NCI-H2227 (cell line): ENCODE results near the gene MLLT1.
A peak's percentile ranks its signal among the peaks of the same experiment; 100 is the strongest.

ENCODE experiments used
- DNase-seq: peaks from one replicate; lab custom pipeline; 2025; ENCODE audit not compliant: unreplicated experiment; lab: John Stamatoyannopoulos, UW

Gene MLLT1

DNA sequence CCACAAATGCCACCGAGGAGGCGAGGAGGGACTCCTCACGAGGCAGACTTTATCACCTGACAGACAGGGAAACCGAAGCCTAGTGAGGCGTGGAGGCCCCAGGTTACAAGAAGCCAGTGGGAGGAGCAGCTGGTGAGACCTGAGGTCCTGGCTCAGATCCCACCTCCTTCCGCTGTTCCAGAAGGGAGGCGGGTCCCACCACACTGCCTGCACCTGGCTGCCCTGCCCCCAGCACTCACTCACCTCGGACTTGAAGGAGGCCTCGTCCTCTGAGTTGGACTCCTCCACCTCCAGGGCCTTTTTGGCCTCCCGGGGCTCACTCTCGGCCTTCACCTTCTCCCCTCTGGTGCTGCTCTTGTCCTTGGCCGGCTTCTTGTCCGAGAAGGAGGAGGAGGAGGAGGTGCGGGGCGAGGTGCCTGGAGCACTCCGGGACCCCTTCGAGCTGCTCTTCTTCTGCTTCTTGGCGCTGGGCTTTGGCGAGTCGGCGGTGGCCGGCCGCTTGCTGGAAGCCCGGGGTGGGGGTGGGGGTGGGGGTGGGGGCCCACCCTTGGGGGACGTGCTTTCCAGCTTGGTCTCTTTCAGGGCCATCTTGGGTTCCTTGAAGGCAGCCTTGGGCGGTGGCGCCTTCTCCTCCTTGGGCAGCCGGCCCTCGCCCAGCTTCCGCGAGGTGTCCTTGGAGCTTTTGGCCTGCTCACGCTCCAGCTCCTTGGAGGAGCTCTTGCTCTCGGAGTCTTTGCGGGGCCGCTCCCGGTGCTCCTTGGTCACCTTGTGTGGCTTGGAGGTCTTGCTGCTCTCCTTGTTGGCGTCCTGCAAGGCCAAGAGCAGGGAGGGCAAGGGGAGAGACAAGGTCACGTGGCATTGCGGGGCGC lies 57.7 kb downstream of the MLLT1 start:
- no peak for DNase-seq

DNA sequence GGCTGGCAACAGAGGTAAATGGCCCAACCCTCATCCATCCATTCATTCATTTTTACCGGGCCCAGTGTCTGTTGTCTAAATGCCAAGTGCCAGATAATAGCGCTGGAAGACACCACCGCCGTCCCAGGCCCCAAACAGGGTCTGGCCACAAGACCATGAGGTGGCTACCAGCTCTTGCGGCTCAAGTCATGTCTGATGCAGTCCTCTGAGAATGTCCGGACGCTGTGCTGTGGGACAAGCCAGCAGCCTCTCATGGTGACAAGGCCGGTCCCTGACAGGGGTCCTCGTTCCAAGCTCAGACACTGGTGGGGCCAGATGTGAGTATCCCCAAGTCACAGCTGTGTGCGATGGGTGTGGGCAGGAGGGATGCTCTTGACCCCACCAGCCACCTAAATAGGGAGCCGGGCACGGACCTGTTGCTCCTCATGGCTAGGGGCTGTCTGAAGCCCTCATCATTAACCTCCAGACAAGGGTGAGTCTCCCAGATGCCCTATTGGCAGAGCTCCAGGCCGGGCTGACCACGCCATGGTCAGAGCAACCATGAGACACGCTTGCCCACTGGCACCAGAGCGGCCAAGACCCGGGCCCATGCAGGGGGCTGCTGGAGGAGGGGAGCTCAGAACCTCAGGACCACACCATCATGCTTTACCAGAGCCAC lies 58.4 kb downstream of the MLLT1 start:
- no peak for DNase-seq

DNA sequence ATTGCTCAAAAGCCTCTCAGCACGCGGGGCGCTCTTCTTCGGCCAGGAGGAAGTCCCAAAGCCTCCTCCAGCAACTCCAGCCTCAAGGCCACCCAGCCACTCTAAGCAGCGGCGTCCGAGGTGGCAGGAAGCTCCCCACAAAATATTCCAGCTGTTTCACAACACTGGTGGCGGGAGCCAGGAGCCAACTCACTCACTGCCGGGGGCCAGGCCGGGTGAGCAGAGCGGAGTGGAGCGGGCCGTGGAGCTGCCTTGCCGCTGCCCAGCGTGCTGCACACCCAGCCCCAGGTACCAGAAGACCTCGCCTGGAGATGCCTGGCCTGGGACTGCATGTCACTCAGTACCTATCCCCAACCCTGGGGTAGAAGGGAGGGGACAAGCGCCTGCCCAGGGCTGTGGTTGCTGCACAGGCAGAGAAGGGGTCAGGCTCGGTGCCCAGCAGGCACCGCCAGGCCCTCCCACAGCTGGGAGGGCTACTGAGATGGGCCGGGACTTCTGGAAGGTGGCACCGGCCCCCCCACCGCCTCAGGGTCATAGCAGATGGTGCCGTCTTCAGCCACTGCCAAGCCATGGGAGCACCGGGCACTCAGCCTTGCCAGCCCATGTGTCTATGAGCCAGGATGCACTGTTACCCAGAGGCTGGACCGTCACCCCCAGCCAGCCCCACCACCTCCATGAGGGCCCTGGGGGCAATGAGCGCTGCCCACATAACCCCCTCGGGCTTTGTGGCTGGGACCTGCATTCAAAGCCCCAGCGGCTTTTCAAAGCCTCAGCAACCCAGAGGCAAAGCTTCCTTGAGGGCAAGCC lies 59.2 kb downstream of the MLLT1 start:
- DNase-seq = no peak

DNA sequence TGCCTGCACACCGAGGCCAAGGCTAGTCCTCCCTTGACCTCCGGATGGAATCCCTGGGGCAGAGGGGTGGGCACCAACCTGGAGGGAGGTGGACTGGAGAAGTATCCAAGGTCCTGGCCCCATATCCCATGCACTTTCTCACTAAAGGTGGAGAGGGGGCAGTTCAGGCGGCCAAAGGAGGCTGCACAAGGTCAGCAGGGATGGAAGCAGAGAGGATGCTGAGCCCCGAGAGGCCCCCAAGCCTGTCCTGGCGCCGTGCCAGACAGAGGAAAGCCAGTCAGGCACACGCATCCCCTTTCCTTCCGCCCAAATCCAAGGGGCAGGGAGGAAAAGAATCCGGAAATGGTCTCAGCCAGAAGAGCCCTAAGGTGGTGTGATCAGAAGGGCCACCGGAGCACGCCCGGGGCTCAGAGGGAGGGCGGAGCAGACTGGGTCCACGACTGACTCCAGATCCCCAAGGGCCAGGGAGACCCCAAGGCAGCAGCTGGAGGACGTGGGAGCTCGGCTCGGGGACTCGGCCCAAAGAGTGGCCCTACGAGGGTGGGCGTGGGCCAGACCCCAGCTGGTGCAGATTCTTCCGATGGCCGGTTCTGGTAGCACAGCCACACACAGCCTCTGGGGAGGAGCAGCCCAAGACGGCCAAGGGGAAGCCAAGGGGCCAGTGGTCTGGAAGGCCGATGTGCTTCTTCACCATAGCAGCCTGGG lies 60.0 kb downstream of the MLLT1 start:
- peak; percentile 11 for DNase-seq

DNA sequence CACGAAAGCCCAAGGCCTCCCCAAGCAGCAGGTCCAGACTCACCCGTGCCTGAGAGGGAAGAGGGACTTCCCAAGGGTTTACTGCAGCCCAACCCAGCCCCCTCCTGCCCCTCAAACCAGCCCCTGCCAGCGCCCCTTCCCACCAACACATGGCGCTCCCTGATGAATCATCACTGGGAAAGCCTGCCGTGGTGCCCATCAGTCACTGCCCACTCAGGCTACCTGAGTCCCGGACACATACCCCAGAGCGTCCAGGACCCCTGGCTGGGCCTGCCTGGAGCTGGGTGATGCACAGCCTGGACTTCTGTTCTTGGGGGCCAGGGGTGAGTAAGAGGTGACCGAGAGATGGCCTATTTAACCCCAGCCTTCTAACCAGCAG lies 60.6 kb downstream of the MLLT1 start:
- DNase-seq = no peak

DNA sequence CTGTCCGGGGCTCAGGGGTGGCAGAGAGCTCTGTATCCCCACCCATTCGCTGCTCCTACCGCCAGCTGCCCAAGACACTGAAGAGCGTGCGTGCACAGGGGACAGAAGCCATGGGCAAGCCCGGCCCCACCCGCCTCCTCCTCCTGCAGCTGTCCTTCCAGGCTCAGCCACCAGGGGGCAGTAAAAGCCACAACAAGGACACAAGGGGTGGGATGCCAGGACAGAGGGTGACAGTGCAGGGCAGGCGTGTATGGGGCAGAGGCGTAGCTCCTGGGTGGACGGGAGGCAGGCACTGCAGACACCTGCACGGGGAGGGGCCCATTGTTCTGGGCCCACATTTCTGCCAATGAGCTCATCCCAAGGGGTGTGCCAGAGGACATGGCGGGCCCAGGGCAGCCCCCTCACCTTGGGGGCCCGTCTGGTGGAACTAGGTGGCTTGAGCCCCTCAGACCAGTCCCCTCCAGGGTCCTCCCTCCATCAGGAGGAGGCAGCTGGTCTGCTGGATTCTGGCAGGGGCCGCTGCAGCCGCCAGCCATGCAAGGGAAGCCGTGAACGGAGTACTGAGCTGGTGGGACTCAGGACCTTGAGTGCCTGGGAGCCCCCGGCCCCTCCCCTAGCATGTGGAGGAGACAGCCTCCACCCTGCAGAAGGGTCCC lies 61.2 kb downstream of the MLLT1 start:
- peak; percentile 78 for DNase-seq

DNA sequence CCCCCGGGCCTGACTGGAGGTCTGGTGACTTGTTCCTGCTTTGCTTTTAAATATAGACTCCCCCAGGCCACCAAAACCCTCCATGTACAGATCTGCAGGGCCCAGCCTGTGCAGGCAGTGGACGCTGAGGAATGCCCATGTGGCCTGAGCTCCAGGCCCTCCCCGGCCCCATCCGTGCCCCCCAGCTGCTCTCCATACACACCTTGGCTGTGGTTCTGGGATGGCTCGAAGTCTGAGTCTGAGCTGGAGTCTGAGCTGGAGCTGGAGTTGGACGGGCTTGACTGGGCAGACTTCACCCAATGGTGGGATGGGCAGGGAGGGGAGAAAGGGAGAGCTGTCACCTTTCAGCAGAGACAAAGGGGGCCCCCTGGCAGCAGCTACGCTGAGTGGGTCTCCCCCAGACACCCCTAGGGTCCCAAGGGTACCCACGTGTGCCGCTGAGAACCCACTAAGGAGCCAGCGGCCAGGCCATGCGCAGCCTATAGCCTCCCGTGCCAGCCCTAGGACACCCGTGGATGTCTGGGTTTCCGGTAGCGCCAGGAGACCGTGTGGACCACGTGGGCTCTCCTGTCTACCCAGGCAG lies 61.9 kb downstream of the MLLT1 start:
- no peak for DNase-seq

DNA sequence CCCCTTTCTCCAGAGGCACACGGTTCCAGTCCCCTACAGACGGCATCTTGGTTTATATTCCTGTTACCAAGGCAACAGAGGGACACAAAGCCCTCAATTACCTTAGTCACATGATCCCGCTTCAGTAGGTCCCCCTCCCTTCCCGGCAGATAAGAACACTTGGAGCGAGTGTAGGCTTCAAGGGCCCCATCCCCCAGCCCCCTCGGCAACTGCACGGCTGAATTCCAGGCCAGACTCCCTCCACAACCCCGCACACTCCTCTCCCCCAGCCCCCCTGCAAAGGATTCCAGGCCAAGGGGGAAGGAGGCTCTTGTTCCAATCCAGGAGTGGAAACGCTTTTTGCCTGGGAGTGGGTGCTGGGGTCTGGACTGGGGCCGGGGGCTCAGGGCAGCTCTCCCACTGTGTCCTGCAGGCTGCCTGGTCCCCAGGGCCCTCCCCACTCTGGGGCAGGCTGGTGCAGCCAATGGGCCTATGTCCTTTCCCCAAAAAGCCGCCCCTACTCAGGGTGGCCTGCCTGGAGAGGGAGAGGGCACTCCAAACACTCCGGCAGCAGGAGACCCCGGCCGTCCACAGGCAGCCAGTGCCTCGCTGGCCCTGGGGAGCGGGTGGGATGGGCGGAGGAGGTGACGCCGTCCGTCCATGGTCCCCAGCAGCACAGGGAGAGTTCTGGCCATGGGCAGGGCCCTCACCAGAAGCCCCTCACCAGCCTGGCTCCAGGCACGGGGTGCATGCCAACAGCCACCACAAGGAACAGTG lies 62.6 kb downstream of the MLLT1 start:
- peak; percentile 92 for DNase-seq

DNA sequence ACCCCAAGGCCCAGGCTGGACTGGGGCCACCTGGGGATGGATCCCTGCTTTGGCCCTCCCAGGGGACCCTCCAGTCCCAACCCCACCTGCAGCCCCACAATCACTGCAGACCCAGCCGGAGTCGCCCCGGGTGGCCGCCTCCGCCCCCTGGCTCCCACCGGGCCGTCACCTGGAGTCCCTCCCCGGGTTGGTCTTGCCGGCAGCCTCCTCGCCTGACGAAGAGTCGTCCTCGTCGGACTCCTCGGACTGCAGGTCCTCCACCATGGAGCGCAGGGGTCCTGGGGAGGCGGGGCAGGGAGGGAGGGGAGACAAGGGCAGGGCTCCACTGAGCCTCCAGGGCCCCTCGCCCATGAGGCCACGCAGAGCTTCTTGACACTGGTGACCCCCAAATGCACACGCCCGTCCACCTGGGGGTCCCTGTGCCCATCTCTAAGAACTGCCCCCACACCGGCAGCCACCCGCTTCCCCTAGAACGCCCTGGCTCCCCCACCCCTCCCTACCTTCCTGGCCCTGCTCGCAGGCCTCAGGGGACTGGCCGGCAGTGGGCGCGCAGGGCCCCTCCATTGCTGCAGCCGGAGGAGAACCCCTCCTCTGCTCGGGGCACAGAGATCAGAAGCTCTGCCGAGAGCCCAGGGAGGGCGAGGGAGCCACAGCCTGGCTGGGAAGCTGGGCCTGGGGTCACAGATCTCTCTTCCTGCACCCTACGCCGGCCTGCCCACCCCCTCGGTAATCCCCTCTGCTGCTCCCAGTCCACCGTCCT lies 63.4 kb downstream of the MLLT1 start:
- no peak for DNase-seq

DNA sequence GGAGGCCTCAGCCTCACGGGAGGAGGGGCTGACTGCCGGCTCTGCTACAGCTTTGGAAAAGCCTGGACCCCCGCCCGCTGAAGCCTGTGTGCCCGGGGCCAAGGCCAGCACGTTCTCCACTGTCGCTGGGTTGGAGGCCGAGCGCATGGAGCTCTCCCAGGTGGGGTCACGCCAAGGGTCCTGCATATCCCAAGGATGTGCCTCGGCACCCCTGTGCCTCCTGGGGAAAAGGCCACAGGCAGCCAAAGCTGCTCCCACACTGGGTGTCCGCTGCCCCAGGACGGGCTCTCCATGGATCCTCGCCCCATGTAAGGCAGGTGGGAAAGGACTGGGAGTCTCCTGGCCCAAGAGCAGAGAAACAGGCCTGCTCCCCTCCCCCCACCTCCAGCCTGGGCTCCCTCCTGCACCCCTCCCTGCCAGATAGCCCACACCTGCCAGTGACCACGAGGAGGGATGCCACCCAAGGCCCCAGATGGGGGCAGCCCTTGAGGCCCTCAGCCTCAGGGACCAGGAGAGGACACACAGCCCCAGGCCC lies 64.0 kb downstream of the MLLT1 start:
- no peak for DNase-seq

DNA sequence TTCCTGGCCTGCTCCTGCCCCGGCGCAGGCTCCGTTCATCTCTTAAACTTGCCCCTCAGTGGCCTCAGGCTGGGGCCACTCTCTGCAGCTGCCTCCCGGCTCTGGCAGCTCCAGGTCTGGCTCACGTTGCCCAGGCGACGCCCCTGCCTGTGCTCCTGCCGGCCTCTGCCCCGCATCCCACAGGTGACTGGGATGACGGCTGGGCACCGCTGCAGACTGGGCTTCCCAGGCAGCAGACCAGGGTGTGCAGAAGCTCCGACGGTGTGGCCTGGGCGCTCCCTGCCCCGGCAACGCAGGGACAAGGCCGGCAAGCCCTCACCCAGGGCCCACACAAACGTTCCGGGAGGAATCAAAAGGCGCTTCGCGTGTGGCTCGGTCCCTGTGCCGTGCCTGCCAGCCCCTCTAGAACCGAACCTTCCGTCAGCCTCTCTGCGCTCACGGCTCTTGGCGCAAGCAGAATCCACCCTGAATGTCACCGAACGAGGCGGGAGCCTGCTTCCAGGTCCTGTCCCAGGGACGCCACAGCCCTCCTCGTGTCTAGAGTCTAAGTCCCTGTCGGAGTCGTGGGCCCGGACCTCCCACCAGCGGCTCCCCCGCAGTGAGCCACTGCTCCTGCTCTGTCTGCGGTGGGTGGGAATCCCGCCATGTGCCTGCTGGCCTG lies 64.8 kb downstream of the MLLT1 start:
- no peak for DNase-seq

DNA sequence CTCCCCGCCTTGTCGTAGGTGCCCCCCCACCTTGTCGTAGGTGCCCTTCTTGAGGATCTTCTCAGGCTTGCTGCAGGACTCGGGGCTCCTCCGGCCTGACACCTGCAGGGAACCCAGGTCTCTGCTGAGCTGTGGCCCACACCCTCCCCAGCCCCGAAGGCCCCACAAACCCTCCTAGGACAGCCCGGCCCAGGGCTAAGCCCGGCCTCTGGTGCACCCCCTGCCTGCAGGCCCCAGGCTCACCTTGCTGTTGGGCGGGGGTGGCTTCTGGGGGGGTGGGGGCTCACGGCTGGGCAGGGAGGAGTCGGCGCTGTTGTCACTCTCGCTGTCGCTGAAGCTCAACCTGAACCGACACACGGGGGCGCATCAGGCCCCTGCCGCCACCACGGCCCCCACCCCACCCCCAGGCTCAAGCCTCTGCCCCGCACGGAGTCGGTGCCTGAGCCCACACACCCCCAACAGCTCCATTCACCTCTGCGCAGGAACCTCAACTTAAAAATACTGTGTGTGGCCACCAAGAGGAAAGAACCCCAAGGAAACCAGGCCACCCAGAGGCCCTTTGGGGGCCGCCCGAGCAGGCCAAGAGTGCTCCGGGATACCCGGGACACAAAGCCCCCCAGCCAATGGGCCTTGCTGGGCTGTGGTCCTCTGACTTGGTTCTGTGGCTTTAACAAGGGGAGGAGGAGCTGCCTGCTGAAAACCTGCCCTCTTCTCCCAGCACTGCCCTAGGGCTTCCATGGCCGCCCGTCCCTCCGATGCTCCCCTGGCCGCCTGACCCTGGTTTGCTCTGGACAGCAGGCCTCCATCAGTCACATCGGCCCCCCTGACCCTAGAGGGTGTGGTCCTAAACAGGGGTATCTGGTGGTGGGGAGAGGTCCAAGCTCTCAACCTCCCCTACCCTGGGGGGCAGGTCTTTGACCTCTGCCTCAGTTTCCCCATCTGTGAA lies 65.8 kb downstream of the MLLT1 start:
- no peak for DNase-seq

DNA sequence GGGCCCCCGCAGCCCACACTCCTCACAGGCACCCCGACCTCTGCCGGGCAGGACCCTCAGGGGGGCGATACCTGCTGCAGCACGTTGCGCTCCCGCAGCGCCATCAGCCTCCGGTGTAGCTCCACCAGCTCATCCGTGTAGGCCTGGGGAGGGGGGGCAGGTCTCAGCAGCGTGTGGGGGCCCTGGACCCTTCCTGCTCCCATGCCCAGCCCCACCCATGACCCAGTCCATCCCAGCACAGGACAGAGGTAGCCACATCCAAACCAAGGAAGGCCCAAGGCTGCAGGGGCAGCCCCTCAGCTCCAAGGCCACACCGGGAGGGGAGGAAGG lies 66.5 kb downstream of the MLLT1 start:
- DNase-seq = no peak

DNA sequence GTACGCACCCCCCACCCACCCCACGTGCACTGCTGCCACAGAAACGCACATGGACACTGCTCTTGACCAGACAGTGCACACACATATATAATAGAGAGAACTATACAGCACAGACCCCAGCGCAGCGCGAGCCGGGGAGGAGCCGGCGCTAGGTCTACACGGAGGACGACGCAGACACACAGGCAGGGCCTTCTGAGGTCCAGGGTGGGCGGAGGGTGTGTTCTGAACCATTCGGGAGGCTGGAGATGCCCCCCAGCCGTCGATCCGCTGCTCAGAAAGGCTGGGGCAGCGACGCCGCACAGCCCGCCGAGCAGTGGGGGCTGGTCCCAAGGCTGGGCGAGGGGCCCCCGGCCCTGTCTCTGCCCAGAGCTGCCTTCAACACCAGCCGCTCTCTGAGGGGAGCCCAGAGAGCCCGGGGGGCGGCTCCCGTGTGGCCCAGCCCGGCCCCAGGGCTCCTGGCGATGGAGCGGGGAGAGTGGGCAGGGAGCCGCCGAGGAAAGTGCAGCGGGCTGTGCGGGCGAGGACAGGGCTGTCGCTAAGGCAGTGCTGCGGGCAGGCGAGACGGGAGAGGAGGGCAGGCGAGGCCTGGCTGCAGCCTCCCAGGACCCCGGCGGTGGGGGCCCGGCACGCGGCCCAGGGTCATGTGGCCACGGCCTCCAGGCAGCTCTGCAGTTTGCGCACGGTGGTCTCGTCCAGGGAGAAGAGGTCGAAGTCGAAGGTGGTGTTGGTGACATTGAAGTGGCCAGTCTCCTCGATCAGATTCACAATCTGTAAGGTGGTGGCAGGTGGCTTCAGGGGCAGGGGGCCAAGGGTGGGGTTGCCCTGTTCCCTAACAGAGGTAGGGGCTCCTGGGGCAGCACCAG lies 67.1 kb downstream of the MLLT1 start:
- no peak for DNase-seq

DNA sequence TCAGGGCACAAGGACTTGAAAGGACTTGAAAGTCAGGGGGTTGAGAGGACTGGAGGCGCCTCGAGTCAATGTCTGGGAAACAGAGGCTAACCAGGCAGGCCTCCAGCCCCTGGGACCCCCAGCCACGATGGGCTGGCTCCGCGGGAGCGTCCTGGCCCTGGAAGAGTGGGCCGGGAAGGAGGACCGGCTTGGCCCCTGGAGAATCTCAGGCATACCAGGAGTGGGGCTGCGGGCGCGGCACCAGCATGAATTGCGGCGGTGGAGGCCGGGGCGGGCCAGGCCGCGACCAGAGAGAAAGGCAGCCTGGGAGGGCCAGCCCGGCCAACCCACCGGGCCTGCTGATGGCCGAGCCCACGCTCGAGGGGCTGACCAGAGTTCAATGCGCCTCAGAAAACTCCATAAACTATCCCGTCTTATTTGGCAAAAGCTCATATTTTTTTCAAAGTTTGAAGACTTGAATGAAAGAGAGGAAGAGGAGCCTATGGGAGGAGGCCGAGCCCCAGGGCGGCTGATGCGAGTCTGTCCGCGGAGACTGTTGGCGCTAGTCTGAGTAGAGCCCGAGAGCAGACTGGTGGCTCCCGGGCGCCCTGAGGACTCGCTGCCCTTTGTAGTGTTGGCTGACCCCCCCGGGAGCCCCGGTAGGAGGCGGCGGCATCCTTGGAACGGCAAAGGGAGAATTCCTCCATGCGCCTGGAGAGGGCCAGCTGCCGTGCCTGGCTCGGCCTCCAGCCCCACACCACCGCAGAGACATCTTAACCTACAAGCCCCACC lies 68.0 kb downstream of the MLLT1 start:
- DNase-seq = no peak
